Bronchial epithelial cell (primary cell): Measurements from ENCODE around the gene KLC3. TPM values are rescaled to one million over a fixed set of nuclear protein-coding genes. Genes with fewer than 3 reads are reported as not detected.

ENCODE experiments used
- DNase-seq: peaks from one replicate; pipeline ENCODE4 v3.0.0-alpha.2; 2010; ENCODE audit warnings: low read depth
- FAIRE-seq: peaks from 2 replicates; lab custom pipeline; 2011; peaks lifted over from hg19 to GRCh38; lab: Jason Lieb, UNC
- H3K27me3 ChIP-seq: 2 replicates; pipeline ENCODE4 v1.5.1; 2011; ENCODE audit warnings: low read length; ENCODE audit not compliant: control insufficient read depth, insufficient read depth
- H3K36me3 ChIP-seq: 2 replicates; pipeline ENCODE4 v1.5.1; 2011; ENCODE audit warnings: low read length; ENCODE audit not compliant: control insufficient read depth, insufficient read depth
- H3K4me3 ChIP-seq: 2 replicates; pipeline ENCODE4 v1.5.1; 2011; ENCODE audit warnings: mild to moderate bottlenecking, low read depth, low read length, control low read depth
- total RNA-seq: library from RNA; depleted of rRNA; stranded (reverse); fragments of >200 nt; gene quantifications from 2 replicates; pipeline ENCODE4 v1.2.1, GENCODE V29; 2014
- TF ChIP-seq, protein P1 (sequence below): IDR thresholded peaks from 2 replicates; pipeline ENCODE4 v1.5.1; 2011; ENCODE audit warnings: mild to moderate bottlenecking, moderate library complexity, low read length, control low read depth, inconsistent platforms; ENCODE audit not compliant: insufficient read depth, severe bottlenecking

KLC3 gene
- total RNA-seq, 1 donor from 2014 or later: 83.5 TPM

DNA sequence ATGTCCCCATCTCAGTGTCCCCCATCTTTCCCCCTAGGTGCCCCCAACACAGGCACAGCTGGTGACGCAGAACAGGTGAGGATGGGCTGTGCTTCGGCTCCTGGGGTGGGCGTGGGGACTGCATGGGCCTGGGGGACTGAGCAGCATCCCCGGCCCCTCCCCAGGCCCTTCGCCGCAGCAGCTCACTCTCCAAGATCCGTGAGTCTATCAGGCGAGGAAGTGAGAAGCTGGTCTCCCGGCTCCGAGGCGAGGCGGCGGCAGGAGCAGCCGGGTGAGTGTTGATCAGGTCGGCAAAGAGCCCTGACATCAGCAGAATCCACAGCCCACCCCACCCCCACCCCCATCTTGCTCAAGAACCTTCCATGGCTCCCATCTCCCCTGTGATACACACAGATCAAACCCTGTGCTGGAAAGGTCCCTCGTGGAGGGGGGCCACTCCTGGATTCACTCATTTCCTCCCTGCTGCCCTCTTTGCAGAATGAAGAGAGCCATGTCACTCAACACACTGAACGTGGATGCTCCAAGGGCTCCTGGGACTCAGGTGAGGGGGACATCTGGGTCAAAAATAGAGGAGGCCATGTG, 10.0 kb downstream of the KLC3 start:
- DNase-seq (no peak), FAIRE-seq (no peak)
- Histone ChIP-seq H3K4me3 (no peak overlapping the region), H3K36me3 (peaks cover 25% of the 10 kb centered on the region), H3K27me3 (no peaks in the 10 kb centered on the region)
- TF ChIP-seq, protein P1, sequence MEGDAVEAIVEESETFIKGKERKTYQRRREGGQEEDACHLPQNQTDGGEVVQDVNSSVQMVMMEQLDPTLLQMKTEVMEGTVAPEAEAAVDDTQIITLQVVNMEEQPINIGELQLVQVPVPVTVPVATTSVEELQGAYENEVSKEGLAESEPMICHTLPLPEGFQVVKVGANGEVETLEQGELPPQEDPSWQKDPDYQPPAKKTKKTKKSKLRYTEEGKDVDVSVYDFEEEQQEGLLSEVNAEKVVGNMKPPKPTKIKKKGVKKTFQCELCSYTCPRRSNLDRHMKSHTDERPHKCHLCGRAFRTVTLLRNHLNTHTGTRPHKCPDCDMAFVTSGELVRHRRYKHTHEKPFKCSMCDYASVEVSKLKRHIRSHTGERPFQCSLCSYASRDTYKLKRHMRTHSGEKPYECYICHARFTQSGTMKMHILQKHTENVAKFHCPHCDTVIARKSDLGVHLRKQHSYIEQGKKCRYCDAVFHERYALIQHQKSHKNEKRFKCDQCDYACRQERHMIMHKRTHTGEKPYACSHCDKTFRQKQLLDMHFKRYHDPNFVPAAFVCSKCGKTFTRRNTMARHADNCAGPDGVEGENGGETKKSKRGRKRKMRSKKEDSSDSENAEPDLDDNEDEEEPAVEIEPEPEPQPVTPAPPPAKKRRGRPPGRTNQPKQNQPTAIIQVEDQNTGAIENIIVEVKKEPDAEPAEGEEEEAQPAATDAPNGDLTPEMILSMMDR: no peak

DNA sequence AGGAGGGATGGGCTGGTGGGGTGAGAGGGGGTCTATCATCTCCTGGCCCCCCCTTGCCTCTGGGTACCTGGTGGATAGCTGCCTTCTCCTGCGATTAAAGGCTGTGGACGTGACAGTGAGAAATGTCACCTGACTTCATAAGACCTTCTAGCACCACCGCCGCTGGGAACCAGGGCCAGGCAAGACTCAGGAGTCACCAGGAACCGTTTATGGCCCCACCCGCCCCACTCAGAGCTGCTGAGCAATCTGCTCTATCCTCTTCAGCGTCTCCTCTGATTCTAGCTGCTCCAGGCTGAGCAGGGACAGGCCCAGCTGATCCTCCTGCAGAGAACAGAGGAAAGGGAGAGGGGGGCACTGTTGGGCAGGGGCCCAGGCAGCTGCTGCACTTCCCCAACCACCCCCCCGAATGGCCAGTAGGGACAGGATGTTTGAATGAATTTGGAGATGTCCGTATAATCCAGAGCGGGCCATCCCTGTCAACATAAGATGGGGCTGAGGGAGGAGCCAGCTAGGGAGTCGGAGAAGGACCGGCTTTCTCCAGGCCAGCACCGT, 10.9 kb downstream of the KLC3 start:
- H3K36me3 ChIP-seq: peaks cover 24% of the 10 kb centered on the region
- FAIRE-seq (no peak), DNase-seq (no peak)
- TF ChIP-seq, protein P1: no peak
- no peaks in the 10 kb centered on the region for H3K27me3 ChIP-seq
- H3K4me3 ChIP-seq: no peak overlapping the region

DNA sequence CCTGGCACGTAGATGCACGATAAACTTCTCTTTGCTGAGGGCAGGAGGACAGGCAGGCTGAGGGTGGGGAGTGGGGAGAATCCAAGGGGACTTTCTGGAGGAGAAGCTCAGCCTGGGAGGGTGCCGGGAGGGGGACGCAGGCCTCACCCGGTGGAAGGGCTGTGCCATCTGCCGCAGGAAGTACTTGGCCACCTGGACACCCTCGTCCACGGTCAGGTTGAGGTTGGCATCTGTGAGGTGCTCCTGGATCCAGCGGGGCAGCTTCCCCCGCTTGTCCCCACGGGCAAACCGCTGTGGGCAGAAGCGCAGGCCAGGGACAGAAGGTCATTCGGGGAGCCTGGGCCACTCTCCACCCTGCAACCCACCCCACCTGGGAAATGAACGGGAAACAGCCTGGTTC, 11.5 kb downstream of the KLC3 start:
- H3K4me3 ChIP-seq: no peak overlapping the region
- DNase-seq (no peak), FAIRE-seq (no peak)
- H3K27me3 ChIP-seq: no peaks in the 10 kb centered on the region
- peaks cover 25% of the 10 kb centered on the region for H3K36me3 ChIP-seq
- TF ChIP-seq, protein P1: no peak

DNA sequence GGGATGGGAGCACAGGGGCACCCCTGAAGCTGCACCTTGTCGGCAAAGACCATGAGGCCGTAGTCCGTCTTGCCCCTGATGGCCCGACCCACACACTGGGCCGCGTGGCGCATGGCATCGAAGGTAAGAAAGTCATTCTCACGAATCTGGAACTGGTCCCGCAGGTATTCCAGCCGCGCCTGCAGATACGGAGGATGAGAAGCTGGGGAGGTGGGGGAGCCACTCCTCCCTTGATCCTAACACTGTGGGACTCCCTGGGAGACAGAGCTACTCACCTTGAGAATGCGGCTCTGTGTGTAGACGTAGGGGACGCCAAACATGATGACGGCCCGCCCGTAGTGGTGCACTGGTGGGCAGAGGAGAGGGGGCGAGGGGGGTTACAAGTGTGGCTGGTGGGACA, 11.9 kb downstream of the KLC3 start:
- TF ChIP-seq, protein P1: no peak
- no peak for DNase-seq
- Histone ChIP-seq H3K27me3 (no peaks in the 10 kb centered on the region), H3K4me3 (no peak overlapping the region), H3K36me3 (peaks cover 25% of the 10 kb centered on the region)
- FAIRE-seq: no peak

DNA sequence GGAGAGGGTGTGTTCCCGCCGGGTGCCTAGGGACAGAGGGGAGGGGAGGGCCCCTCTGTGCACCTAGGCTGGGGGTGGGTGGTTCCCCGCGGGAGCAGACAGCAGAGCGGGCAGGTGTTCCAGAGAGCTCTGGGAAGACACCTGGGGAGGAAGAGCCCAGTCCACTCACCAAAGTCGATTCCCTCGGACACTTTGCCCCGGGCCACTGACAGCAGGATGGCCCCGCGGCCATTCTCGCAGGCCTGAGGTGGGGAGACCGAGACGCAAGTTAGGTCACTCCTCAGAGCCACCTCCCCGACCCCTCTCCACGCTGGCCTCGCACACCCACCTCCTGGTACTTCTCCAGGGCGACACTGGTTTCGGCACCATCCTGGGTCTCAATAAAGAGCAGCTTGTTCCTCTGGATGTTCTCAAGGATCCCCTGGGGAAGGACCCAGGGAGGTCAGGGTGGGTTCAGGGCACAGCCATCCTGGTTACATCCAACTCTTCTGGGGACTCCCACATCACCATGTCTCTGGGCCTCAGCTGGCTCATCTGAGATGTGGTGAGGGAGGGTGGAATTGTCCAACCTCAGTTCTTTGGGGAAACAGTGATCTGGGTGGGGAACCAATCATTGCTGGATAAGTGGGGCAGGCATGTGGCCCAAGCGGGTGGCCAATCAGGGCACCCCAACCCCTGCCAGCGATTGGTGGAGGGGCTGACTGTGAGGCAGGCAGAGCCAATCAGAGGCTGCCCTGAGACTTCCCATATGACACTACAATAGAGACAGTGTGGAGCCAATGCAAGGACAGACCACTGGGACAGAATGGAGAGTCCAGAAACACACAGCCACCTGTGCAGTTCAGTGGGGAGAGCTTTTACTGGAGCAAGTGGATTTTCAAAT, 12.6 kb downstream of the KLC3 start:
- no peaks in the 10 kb centered on the region for H3K27me3 ChIP-seq
- FAIRE-seq (no peak), DNase-seq (no peak)
- no peak overlapping the region for H3K4me3 ChIP-seq
- TF ChIP-seq, protein P1: no peak
- H3K36me3 ChIP-seq: peaks cover 22% of the 10 kb centered on the region
